OCI-LY7 (cell line): ENCODE data around the gene FOXE3. TPM values are rescaled to one million over a fixed set of nuclear protein-coding genes. Genes with fewer than 3 reads are reported as not detected.

Experiments
- BruUV-seq: library from RNA; stranded (reverse); fragments of 400-500 nt; replicated peaks from 2 replicates; lab custom pipeline; 2021; lab: Mats Ljungman, UMichigan
- CTCF ChIA-PET: fragments of 300-600 bp; sonication (Branson Sonifier 250); formaldehyde crosslinking; loops from one replicate; lab custom pipeline; 2022; ENCODE audit warnings: antibody characterized with exemption; ENCODE audit not compliant: unreplicated experiment; lab: Charles Lee
- POLR2A ChIA-PET: fragments of 300-600 bp; sonication (Branson Sonifier 250); formaldehyde crosslinking; loops from one replicate; lab custom pipeline; 2022; ENCODE audit warnings: antibody characterized with exemption; lab: Charles Lee
- DNase-seq: peaks from one replicate; pipeline ENCODE4 v3.0.0-alpha.2; 2015; ENCODE audit warnings: low spot score
- H2AFZ ChIP-seq: fragments of 200-600 bp; sonication (generic), shearing (Covaris generic); 2 replicates; pipeline ENCODE4 v1.6.1; 2014; ENCODE audit warnings: mild to moderate bottlenecking, antibody characterized with exemption, low read length, moderate library complexity
- H3K27ac ChIP-seq: fragments of 200-600 bp; sonication (generic); 2 replicates; pipeline ENCODE4 v1.5.1; 2014; ENCODE audit warnings: mixed run types, low read depth, mild to moderate bottlenecking, moderate library complexity, low read length, inconsistent platforms; ENCODE audit not compliant: poor library complexity, severe bottlenecking
- H3K36me3 ChIP-seq: fragments of 200-600 bp; sonication (generic); 2 replicates; pipeline ENCODE4 v1.6.1; 2014; ENCODE audit warnings: mild to moderate bottlenecking, antibody characterized with exemption, low read length, moderate library complexity, mixed read lengths; ENCODE audit not compliant: insufficient read depth
- H3K4me1 ChIP-seq: fragments of 200-600 bp; sonication (generic); 2 replicates; pipeline ENCODE4 v1.5.1; 2014; ENCODE audit warnings: mild to moderate bottlenecking, low read length; ENCODE audit not compliant: insufficient read depth, poor library complexity, severe bottlenecking
- H3K4me2 ChIP-seq: fragments of 200-600 bp; sonication (generic); 2 replicates; pipeline ENCODE4 v1.6.1; 2014; ENCODE audit warnings: mild to moderate bottlenecking, low read length
- H3K4me3 ChIP-seq: fragments of 200-600 bp; sonication (generic); 2 replicates; pipeline ENCODE4 v1.5.1; 2014; ENCODE audit warnings: mild to moderate bottlenecking, low read depth, low read length; ENCODE audit not compliant: poor library complexity, severe bottlenecking
- H3K79me2 ChIP-seq: fragments of 200-600 bp; sonication (generic); 2 replicates; pipeline ENCODE4 v1.6.1; 2016; ENCODE audit warnings: low read depth, mild to moderate bottlenecking, low read length, moderate library complexity, mixed read lengths; ENCODE audit not compliant: insufficient read depth
- H3K9me2 ChIP-seq: fragments of 200-600 bp; sonication (generic); 2 replicates; pipeline ENCODE4 v1.6.1; 2016; ENCODE audit warnings: mild to moderate bottlenecking, low read length, mixed read lengths; ENCODE audit not compliant: insufficient read depth
- H3K9me3 ChIP-seq: fragments of 200-600 bp; sonication (generic); 2 replicates; pipeline ENCODE4 v1.6.1; 2014; ENCODE audit warnings: mild to moderate bottlenecking, mixed run types, low read length, mixed read lengths
- H4K20me1 ChIP-seq: fragments of 200-600 bp; sonication (generic); 2 replicates; pipeline ENCODE4 v1.6.1; 2014; ENCODE audit warnings: mild to moderate bottlenecking, antibody characterized with exemption, low read length, moderate library complexity, mixed read lengths; ENCODE audit not compliant: insufficient read depth
- EZH2phosphoT487 ChIP-seq: fragments of 200-600 bp; sonication (generic); IDR thresholded peaks from 2 replicates; pipeline ENCODE4 v1.6.1; 2018; ENCODE audit warnings: low read depth, borderline replicate concordance, mild to moderate bottlenecking, mixed run types, antibody characterized with exemption, low read length, moderate library complexity, mixed read lengths
- intact Hi-C: fragments of 100-400 bp; cut with micrococcal nuclease; formaldehyde crosslinking; loops from one replicate; pipeline ENCODE4 v1.10.0; 2022; ENCODE audit not compliant: unreplicated experiment
- total RNA-seq, 2 experiments: library from RNA; depleted of rRNA in 1 of 2; stranded (reverse); fragments of >200 nt in 1 of 2; shearing (Covaris generic) in 1 of 2; gene quantifications; 2 replicates each; pipeline ENCODE4 v1.2.3, GENCODE V29; 2014 to 2022
- TF ChIP-seq, protein P1 (sequence below): fragments of 200-600 bp; sonication (generic); conservative IDR thresholded peaks from 2 replicates; pipeline ENCODE4 v1.5.1; 2014; ENCODE audit warnings: mild to moderate bottlenecking, antibody characterized with exemption, low read length, moderate library complexity, mixed read lengths

FOXE3 gene
- total RNA-seq, 2 experiments from 2014 or later: not detected

DNA sequence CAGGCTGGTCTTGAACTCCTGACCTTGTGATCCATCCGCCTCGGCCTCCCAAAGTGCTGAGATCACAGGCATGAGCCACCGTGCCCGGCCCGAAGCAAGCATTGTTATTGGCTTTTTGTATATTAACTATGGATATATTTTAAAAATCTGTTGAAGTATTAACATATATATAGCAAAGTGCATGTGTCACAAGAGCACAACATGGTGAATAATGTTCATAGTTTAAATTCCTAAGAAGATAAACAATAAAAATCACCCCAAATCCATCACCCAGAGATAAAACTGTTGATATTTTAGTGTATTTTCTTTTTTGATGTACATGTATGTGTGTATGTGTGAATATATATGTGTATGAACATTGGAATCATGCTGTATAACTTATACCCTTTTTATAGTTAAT, 9.1 kb upstream of the FOXE3 start:
- no peak overlapping the region for H3K4me2 ChIP-seq

DNA sequence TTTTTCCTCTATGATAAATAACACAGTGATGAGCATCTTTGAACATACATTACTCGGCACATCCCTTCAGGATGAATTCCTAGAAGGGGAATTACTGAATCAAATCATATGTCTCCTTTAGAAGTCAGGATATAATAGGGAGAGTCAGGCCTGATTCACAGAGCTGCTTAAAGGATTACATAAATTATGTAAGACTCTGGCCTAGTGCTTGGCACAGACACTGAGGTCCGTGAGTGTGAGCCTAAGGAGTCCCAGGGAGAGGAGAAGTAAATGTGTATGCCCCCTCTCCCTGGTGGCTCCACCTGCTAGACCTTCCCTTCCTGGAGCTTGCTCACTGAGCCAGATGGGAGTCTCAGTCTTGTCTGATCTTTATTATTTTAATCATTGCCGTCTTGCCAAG, 8.6 kb upstream of the FOXE3 start:
- H3K79me2 ChIP-seq: no peaks in the 10 kb centered on the region
- H3K9me2 ChIP-seq: no peaks in the 10 kb centered on the region
- no peak overlapping the region for H2AFZ ChIP-seq
- BruUV-seq: no TSS peak
- CTCF ChIA-PET: interaction anchor here (1.5 kb wide), 1 partner anchor 30 kb away, joined by 4 read pairs; the partner anchor contains the start of gene FOXD2
- TF ChIP-seq, protein P1, sequence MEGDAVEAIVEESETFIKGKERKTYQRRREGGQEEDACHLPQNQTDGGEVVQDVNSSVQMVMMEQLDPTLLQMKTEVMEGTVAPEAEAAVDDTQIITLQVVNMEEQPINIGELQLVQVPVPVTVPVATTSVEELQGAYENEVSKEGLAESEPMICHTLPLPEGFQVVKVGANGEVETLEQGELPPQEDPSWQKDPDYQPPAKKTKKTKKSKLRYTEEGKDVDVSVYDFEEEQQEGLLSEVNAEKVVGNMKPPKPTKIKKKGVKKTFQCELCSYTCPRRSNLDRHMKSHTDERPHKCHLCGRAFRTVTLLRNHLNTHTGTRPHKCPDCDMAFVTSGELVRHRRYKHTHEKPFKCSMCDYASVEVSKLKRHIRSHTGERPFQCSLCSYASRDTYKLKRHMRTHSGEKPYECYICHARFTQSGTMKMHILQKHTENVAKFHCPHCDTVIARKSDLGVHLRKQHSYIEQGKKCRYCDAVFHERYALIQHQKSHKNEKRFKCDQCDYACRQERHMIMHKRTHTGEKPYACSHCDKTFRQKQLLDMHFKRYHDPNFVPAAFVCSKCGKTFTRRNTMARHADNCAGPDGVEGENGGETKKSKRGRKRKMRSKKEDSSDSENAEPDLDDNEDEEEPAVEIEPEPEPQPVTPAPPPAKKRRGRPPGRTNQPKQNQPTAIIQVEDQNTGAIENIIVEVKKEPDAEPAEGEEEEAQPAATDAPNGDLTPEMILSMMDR: no peak
- TF ChIP-seq EZH2phosphoT487: no peak
- no peaks in the 10 kb centered on the region for H3K36me3 ChIP-seq
- no peak overlapping the region for H3K4me2 ChIP-seq
- H3K4me3 ChIP-seq: no peak overlapping the region
- no peak for DNase-seq
- H3K27ac ChIP-seq: no peak overlapping the region
- peaks cover 42% of the 10 kb centered on the region for H3K4me1 ChIP-seq
- POLR2A ChIA-PET: interaction anchor here (0.6 kb wide), 1 partner anchor 93 kb away, joined by 3 read pairs; the partner anchor contains the start of gene STIL
- H3K9me3 ChIP-seq: no peaks in the 10 kb centered on the region
- intact Hi-C loops: no loop called here
- H4K20me1 ChIP-seq: no peaks in the 10 kb centered on the region

More for the DNA sequence above, 9.1 kb upstream of the FOXE3 start:
- BruUV-seq: no TSS peak
- no peaks in the 10 kb centered on the region for H3K79me2 ChIP-seq
- DNase-seq: no peak
- no peaks in the 10 kb centered on the region for H3K36me3 ChIP-seq
- H3K9me2 ChIP-seq: no peaks in the 10 kb centered on the region
- peaks cover 48% of the 10 kb centered on the region for H3K4me1 ChIP-seq
- TF ChIP-seq, protein P1: no peak
- no peak for TF ChIP-seq EZH2phosphoT487
- no peak overlapping the region for H3K27ac ChIP-seq
- H4K20me1 ChIP-seq: no peaks in the 10 kb centered on the region
- H2AFZ ChIP-seq: no peak overlapping the region
- ChIA-PET POLR2A (interaction anchor here (0.6 kb wide), 1 partner anchor 93 kb away, joined by 3 read pairs; the partner anchor contains the start of gene STIL), CTCF (interaction anchor here (1.5 kb wide), 1 partner anchor 31 kb away, joined by 4 read pairs; the partner anchor contains the start of gene FOXD2)
- no peaks in the 10 kb centered on the region for H3K9me3 ChIP-seq
- intact Hi-C loops: no loop called here
- no peak overlapping the region for H3K4me3 ChIP-seq

DNA sequence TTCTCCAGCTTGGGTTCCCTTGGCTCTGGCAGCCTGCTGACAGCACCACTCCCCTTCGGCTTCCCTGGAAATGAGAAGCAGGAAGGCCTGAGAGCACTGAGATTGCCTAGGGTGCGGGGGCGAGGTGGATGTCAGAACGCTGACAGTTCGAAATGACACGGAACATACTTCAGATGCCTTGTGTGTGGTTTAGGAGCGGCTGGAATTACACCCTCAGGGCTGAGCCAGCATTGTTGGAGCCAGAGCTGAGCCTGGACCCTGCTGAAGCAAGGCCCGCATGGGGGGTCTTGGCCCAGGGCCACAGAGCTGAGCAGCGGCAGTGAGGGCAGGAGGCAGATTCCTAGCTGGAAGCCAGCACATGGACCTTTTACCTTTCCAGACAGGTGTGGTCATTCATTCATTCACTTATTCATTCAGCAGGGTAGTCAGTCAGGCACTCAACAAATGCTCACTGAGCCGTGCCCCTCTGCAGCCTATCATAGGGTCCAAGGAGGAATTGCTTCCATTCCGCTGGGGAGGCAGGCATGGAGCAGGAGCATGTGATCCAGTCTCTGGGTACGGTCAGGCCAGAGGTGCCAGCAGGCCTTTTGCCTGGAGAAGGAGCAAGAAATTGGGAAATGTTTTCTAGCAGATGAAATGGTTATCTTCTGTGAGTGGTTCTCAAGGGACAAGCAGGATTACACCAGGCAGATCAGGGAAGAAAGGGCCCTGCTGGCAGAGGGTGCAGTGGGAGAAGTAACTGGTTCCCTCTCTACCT, 6.6 kb upstream of the FOXE3 start:
- Histone ChIP-seq H3K79me2 (no peaks in the 10 kb centered on the region), H3K4me3 (no peak overlapping the region), H3K27ac (no peak overlapping the region), H4K20me1 (no peaks in the 10 kb centered on the region), H3K36me3 (no peaks in the 10 kb centered on the region), H3K4me1 (peaks cover 31% of the 10 kb centered on the region), H2AFZ (no peak overlapping the region), H3K9me3 (no peaks in the 10 kb centered on the region), H3K4me2 (no peak overlapping the region), H3K9me2 (no peaks in the 10 kb centered on the region)
- DNase-seq: no peak
- CTCF ChIA-PET: no interaction called here
- intact Hi-C loops: no loop called here
- TF ChIP-seq, protein P1: no peak
- TF ChIP-seq EZH2phosphoT487: no peak
- POLR2A ChIA-PET: no interaction called here
- no TSS peak for BruUV-seq
